HEK293T (cell line): ENCODE measurements around the gene AP5S1.

Source experiments
- CTCF ChIA-PET: fragments of 350-600 bp; formaldehyde crosslinking; extraction: SDS; loops from one replicate; lab custom pipeline; 2021; ENCODE audit warnings: antibody characterized with exemption, inconsistent platforms; lab: Yijun Ruan, JAX
- POLR2A ChIA-PET: fragments of 350-600 bp; formaldehyde crosslinking; extraction: SDS; loops from one replicate; lab custom pipeline; 2020; ENCODE audit warnings: antibody characterized with exemption, inconsistent platforms; lab: Yijun Ruan, JAX
- DNase-seq: peaks from one replicate; pipeline ENCODE4 v3.0.0; 2012; ENCODE audit warnings: mixed read lengths; ENCODE audit errors: extremely low spot score
- ARNT ChIP-seq: fragments of 450-650 bp; IDR thresholded peaks from 2 replicates; pipeline ENCODE4 v1.6.1; 2017; ENCODE audit warnings: mild to moderate bottlenecking
- BHLHE40 ChIP-seq: fragments of 450-650 bp; IDR thresholded peaks from 2 replicates; pipeline ENCODE4 v1.6.1; 2016; ENCODE audit warnings: mild to moderate bottlenecking, moderate library complexity, borderline replicate concordance
- CTBP1 ChIP-seq: fragments of 450-650 bp; IDR thresholded peaks from 2 replicates; pipeline ENCODE4 v1.6.1; 2016; ENCODE audit warnings: borderline replicate concordance
- ELF4 ChIP-seq: fragments of 450-650 bp; IDR thresholded peaks from 2 replicates; pipeline ENCODE4 v1.6.1; 2017; ENCODE audit warnings: antibody characterized with exemption
- FOXA1 ChIP-seq: fragments of 450-650 bp; IDR thresholded peaks from 2 replicates; pipeline ENCODE4 v1.6.1; 2016; ENCODE audit warnings: mild to moderate bottlenecking
- FOXK2 ChIP-seq: fragments of 450-650 bp; IDR thresholded peaks from 2 replicates; pipeline ENCODE4 v1.6.1; 2016; ENCODE audit warnings: mild to moderate bottlenecking
- FOXM1 ChIP-seq: fragments of 450-650 bp; IDR thresholded peaks from 2 replicates; pipeline ENCODE4 v1.6.1; 2017; ENCODE audit warnings: mild to moderate bottlenecking, borderline replicate concordance
- HDGF ChIP-seq: fragments of 450-650 bp; IDR thresholded peaks from 2 replicates; pipeline ENCODE4 v1.6.1; 2017; ENCODE audit warnings: antibody characterized with exemption, borderline replicate concordance
- L3MBTL2 ChIP-seq: fragments of 450-650 bp; conservative IDR thresholded peaks from 2 replicates; pipeline ENCODE4 v1.6.1; 2016; ENCODE audit warnings: mild to moderate bottlenecking
- LEF1 ChIP-seq: fragments of 450-650 bp; IDR thresholded peaks from 2 replicates; pipeline ENCODE4 v1.6.1; 2017; ENCODE audit warnings: mild to moderate bottlenecking, borderline replicate concordance
- NFRKB ChIP-seq: fragments of 450-650 bp; IDR thresholded peaks from 2 replicates; pipeline ENCODE4 v1.6.1; 2016; ENCODE audit warnings: mild to moderate bottlenecking, moderate library complexity
- SP1 ChIP-seq: fragments of 450-650 bp; IDR thresholded peaks from 2 replicates; pipeline ENCODE4 v1.6.1; 2017
- SUZ12 ChIP-seq: fragments of 450-650 bp; IDR thresholded peaks from 2 replicates; pipeline ENCODE4 v1.6.1; 2016; ENCODE audit warnings: mild to moderate bottlenecking
- TARDBP ChIP-seq: fragments of 450-650 bp; IDR thresholded peaks from 2 replicates; pipeline ENCODE4 v1.6.1; 2016
- ZNF384 ChIP-seq: fragments of 450-650 bp; IDR thresholded peaks from 2 replicates; pipeline ENCODE4 v1.6.1; 2016
- TF ChIP-seq, protein P1 (sequence below): fragments of 450-650 bp; IDR thresholded peaks from 2 replicates; pipeline ENCODE4 v1.6.1; 2016

The AP5S1 gene

DNA sequence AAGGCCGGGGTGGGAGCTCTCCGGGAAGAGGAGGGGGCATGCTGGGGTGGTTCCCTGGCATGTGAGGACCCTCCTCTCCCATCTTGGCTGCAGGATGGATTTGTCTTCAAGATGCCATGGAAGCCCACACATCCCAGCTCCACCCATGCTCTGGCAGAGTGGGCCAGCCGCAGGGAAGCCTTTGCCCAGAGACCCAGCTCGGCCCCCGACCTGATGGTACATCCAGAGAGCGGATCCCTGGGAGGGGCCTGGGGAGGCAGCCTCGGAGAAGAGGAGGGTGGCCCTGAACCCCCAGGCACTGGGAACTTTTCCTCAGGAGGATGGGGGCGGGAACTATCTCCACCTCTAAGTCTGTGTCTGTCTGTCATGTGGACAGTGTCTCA lies 19.5 kb upstream of the AP5S1 start:
- CTCF ChIA-PET, result interaction anchor here (0.5 to 0.8 kb wide), 3 partner anchors 9 to 20 kb away, joined by 3 to 5 read pairs (median 4); partner anchors contain the start of gene AP5S1
- no peak for TF ChIP-seq NFRKB
- TF ChIP-seq FOXK2, result no peak
- TF ChIP-seq FOXA1, result no peak
- TF ChIP-seq CTBP1, result no peak
- TF ChIP-seq TARDBP, result no peak
- no peak for TF ChIP-seq BHLHE40
- TF ChIP-seq ARNT, result no peak
- TF ChIP-seq LEF1, result no peak
- no peak for TF ChIP-seq SP1
- TF ChIP-seq ELF4, result no peak
- TF ChIP-seq ZNF384, result no peak
- TF ChIP-seq FOXM1, result no peak
- no peak for TF ChIP-seq L3MBTL2
- no peak for TF ChIP-seq HDGF
- TF ChIP-seq SUZ12, result no peak
- TF ChIP-seq, protein P1, sequence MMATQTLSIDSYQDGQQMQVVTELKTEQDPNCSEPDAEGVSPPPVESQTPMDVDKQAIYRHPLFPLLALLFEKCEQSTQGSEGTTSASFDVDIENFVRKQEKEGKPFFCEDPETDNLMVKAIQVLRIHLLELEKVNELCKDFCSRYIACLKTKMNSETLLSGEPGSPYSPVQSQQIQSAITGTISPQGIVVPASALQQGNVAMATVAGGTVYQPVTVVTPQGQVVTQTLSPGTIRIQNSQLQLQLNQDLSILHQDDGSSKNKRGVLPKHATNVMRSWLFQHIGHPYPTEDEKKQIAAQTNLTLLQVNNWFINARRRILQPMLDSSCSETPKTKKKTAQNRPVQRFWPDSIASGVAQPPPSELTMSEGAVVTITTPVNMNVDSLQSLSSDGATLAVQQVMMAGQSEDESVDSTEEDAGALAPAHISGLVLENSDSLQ, result no peak
- POLR2A ChIA-PET, result interaction anchor here (0.7 to 1.7 kb wide), 2 partner anchors 15 to 116 kb away, joined by 3 to 7 read pairs; partner anchors contain the start of gene CENPB
- DNase-seq, result no peak

DNA sequence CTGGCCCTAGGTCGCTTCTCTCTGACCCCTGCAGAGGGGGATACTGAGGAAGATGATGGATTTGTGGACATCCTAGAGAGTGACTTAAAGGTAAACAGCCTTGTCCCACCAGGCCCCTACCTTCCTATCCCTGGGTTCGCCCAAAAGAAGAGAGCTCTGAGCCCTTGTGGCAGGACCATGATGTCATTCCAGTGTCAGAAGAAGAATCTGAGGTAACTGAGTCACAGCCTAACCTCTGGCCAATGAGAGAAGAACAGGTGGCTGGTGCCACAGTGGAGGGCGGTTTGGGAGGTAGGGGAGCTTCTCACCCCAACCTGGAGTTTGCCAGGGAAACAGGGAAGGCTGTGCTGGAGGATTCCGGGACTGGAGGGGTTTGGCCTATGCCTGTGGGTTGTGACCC lies 19.0 kb upstream of the AP5S1 start:
- CTCF ChIA-PET, result interaction anchor here (0.6 to 0.8 kb wide), 2 partner anchors 8 to 19 kb away, joined by 4 to 5 read pairs; partner anchors contain the start of gene AP5S1
- DNase-seq, result no peak
- POLR2A ChIA-PET, result interaction anchor here (1.7 kb wide), 1 partner anchor 15 kb away, joined by 7 read pairs; the partner anchor contains the start of gene CENPB
- no peak for TF ChIP-seq ELF4

DNA sequence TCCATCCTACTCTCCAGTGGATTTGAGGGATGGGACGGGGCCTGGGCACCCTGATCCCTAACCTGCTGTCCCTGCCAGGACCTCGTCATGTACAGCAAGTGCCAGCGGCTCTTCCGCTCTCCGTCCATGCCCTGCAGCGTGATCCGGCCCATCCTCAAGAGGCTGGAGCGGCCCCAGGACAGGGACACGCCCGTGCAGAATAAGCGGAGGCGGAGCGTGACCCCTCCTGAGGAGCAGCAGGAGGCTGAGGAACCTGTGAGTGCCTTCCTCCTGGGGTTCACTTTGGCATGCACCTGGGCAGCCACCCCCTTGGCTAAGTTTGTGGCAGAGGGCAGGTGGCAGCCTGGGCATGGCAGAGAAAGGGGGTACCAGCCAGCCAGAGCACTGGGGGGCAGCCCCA lies 18.5 kb upstream of the AP5S1 start:
- ChIA-PET CTCF (interaction anchor here (0.8 kb wide), 1 partner anchor 19 kb away, joined by 4 read pairs; the partner anchor contains the start of gene AP5S1), POLR2A (no interaction called here)
- TF ChIP-seq ELF4 (no peak), L3MBTL2 (no peak), ZNF384 (no peak), FOXA1 (no peak), BHLHE40 (no peak), CTBP1 (no peak), HDGF (no peak), SP1 (no peak), TARDBP (no peak), ARNT (no peak), LEF1 (no peak)
- no peak for DNase-seq

DNA sequence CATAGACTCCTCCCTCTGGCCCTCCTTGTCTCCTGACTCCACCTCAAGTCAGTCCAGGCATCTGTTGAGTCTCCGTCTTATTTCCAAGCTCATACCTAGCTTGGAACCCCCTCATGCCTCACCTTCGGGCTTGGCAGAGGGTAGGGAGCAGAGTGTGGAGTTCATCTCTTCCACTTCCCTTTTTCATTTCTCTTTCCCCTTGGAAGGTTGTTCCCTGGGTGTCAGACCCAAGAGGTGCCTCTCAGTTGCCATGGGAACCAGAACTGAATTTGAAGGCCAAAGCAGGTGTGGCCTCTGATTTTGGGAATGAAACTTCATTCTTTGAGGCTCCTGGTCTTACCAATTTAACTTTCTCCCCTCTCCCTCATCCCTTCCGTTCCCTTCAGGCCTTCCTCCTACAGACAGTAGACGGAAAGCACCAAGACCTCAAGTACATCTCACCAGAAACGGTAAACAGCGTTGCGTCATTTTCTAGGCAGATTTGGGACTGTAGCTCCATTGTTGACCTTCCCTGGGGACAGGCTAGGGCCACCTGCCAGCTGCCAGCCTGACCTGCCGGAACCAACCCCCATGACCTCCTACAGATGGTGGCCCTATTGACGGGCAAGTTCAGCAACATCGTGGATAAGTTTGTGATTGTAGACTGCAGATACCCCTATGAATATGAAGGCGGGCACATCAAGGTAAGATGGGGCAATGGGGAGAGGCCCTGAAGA lies 17.7 kb upstream of the AP5S1 start:
- ChIA-PET CTCF (no interaction called here), POLR2A (no interaction called here)
- no peak for DNase-seq
- TF ChIP-seq FOXM1 (no peak), CTBP1 (no peak), TARDBP (no peak), LEF1 (no peak), HDGF (no peak), NFRKB (no peak), SP1 (no peak), ARNT (no peak), FOXK2 (no peak), SUZ12 (no peak), ZNF384 (no peak), ELF4 (no peak), L3MBTL2 (no peak), FOXA1 (no peak), BHLHE40 (no peak)
- TF ChIP-seq, protein P1, result no peak

DNA sequence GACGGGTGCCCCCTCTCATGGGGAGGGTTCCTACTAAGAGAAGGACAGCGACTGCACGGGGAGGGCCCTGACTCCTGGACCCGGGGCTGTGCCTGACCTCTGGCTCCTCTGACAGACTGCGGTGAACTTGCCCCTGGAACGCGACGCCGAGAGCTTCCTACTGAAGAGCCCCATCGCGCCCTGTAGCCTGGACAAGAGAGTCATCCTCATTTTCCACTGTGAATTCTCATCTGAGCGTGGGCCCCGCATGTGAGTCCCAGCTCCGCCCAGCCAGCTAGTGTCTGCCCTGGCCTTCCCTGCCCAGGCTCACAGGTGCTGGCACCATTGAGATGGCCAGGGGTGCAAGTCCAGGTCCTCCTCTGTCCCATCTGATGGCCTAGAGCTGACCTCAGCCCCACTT lies 17.1 kb upstream of the AP5S1 start:
- no peak for TF ChIP-seq L3MBTL2
- no peak for TF ChIP-seq FOXK2
- no peak for TF ChIP-seq TARDBP
- no peak for TF ChIP-seq ELF4
- TF ChIP-seq LEF1, result no peak
- TF ChIP-seq ARNT, result no peak
- CTCF ChIA-PET, result no interaction called here
- POLR2A ChIA-PET, result no interaction called here
- no peak for DNase-seq

DNA sequence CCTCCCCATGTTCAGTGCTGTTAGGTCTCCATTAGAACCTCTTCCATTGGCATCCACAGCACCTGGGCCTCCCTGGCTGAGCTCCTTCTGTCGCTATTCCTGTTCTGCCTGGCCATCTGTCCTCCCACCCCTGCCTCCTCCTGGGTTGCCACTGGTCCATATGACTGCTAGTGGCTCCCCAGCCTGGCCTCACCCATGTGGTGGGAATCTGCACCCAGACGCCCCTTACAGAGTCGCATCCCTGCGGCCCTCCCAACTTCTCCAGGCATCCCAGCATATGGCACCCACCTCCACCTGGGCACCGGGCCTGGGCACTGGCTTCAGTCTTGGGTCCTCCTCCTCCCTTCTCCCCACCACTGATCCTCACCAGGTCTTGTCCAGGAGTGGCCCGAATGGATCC lies 16.5 kb upstream of the AP5S1 start:
- no peak for TF ChIP-seq FOXM1
- no peak for TF ChIP-seq L3MBTL2
- no peak for TF ChIP-seq SUZ12
- TF ChIP-seq FOXK2, result no peak
- no peak for TF ChIP-seq ELF4
- no peak for TF ChIP-seq ZNF384
- TF ChIP-seq HDGF, result no peak
- TF ChIP-seq NFRKB, result no peak
- TF ChIP-seq, protein P1, result no peak
- no peak for TF ChIP-seq TARDBP
- no peak for TF ChIP-seq BHLHE40
- TF ChIP-seq ARNT, result no peak
- TF ChIP-seq FOXA1, result no peak
- no peak for TF ChIP-seq SP1
- TF ChIP-seq CTBP1, result no peak
- no peak for TF ChIP-seq LEF1
- CTCF ChIA-PET, result no interaction called here
- DNase-seq, result no peak
- POLR2A ChIA-PET, result no interaction called here
